DOHH2 (cell line): ENCODE results near the gene AMIGO3.

ENCODE experiments used
- H3F3A ChIP-seq: fragments of 200-600 bp; sonication (generic), shearing (Covaris generic); 2 replicates; pipeline ENCODE4 v1.6.0; 2016; ENCODE audit warnings: antibody characterized with exemption, mild to moderate bottlenecking; ENCODE audit not compliant: control insufficient read depth, insufficient read depth
- H3K27ac ChIP-seq: fragments of 200-600 bp; sonication (generic); 2 replicates; pipeline ENCODE4 v1.5.1; 2014; ENCODE audit warnings: low read depth, mild to moderate bottlenecking, low read length, moderate library complexity
- H3K27me3 ChIP-seq: fragments of 200-600 bp; sonication (generic); 2 replicates; pipeline ENCODE4 v1.6.1; 2014; ENCODE audit warnings: mild to moderate bottlenecking, low read length, mixed read lengths; ENCODE audit not compliant: control insufficient read depth
- H3K36me3 ChIP-seq: fragments of 200-600 bp; sonication (generic); 2 replicates; pipeline ENCODE4 v1.6.1; 2014; ENCODE audit warnings: mild to moderate bottlenecking, low read length, moderate library complexity, mixed read lengths; ENCODE audit not compliant: control insufficient read depth
- H3K4me1 ChIP-seq: fragments of 200-600 bp; sonication (generic); 2 replicates; pipeline ENCODE4 v1.6.1; 2014; ENCODE audit warnings: mild to moderate bottlenecking, low read length, mixed read lengths; ENCODE audit not compliant: control insufficient read depth
- H3K4me2 ChIP-seq: fragments of 200-600 bp; sonication (generic); 2 replicates; pipeline ENCODE4 v1.6.0; 2014; ENCODE audit warnings: mild to moderate bottlenecking, low read length, moderate library complexity
- H3K4me3 ChIP-seq: fragments of 200-600 bp; sonication (generic); 2 replicates; pipeline ENCODE4 v1.5.1; 2014; ENCODE audit warnings: mild to moderate bottlenecking, low read length, mixed read lengths
- H3K79me2 ChIP-seq: fragments of 200-600 bp; sonication (generic); 2 replicates; pipeline ENCODE4 v1.6.1; 2014; ENCODE audit warnings: mild to moderate bottlenecking, low read length, mixed read lengths; ENCODE audit not compliant: control insufficient read depth
- H3K9me2 ChIP-seq: fragments of 200-600 bp; sonication (generic); replicated peaks from 2 replicates; pipeline ENCODE4 v1.6.1; 2014; ENCODE audit warnings: mild to moderate bottlenecking, low read length, mixed read lengths; ENCODE audit not compliant: control insufficient read depth
- H3K9me3 ChIP-seq: fragments of 200-600 bp; sonication (generic); 2 replicates; pipeline ENCODE4 v1.6.1; 2014; ENCODE audit warnings: antibody characterized with exemption, low read length, mixed read lengths; ENCODE audit not compliant: control insufficient read depth, insufficient read depth
- H4K20me1 ChIP-seq: fragments of 200-600 bp; sonication (generic); 2 replicates; pipeline ENCODE4 v1.6.0; 2014; ENCODE audit warnings: low read depth, mild to moderate bottlenecking, antibody characterized with exemption, low read length, moderate library complexity; ENCODE audit not compliant: control insufficient read depth, insufficient read depth
- CTCF ChIP-seq: fragments of 200-600 bp; sonication (generic); IDR thresholded peaks from one replicate; pipeline ENCODE4 v1.5.1; 2014; ENCODE audit warnings: antibody characterized with exemption, mild to moderate bottlenecking, low read depth, low read length; ENCODE audit not compliant: poor library complexity, severe bottlenecking
- EZH2phosphoT487 ChIP-seq: fragments of 200-600 bp; sonication (generic); IDR thresholded peaks from 2 replicates; pipeline ENCODE4 v1.6.1; 2017; ENCODE audit warnings: borderline replicate concordance, mild to moderate bottlenecking, antibody characterized with exemption, low read length, moderate library complexity, mixed read lengths

AMIGO3 gene

DNA sequence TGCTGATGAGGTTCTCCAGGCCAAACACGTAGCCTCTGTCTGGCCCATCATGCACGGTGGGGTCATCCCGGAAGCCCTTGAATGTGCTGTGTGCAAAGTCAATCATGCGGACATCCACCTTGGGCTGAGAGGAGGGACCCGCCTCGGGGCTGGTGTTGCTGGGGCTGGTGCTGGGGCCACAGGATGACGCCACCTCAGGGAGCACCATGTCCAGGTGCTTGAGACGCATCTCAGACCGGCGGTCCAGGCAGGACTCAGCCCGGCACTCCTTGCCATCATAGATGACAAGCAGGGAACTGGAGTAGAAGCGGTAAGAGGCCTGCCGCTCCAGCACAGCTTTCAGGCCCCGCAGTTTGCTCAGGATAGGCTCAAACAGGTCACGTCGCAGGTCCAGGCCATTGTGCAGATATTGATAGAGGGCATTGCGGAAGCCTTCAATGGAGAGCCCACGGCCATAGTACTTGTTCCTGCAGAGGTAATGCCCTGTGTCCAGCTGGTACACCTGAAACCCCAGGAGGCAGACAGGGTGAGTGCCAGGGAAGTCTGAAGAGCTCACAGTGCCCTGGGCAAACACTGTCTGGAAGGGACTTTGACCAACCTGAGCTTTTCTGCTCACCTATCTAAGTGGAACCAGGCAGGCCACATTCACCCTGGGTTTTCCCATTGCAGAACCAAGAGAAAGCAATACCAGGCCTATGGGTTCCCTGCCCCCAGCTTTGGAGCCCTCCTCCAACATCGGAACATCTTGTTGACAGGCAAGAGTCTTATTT is 7.9 kb upstream of the AMIGO3 start:
- Histone ChIP-seq H3F3A (peaks cover 7% of the 10 kb centered on the region), H3K27me3 (no peaks in the 10 kb centered on the region), H3K4me3 (peak overlapping the region; percentile 61), H3K4me2 (peak overlapping the region; percentile 64), H3K79me2 (peaks cover 27% of the 10 kb centered on the region), H3K4me1 (peaks cover 48% of the 10 kb centered on the region), H4K20me1 (no peaks in the 10 kb centered on the region), H3K27ac (peak overlapping the region; percentile 81), H3K9me2 (no peaks in the 10 kb centered on the region), H3K36me3 (peaks cover 61% of the 10 kb centered on the region), H3K9me3 (no peaks in the 10 kb centered on the region)
- TF ChIP-seq EZH2phosphoT487 (no peak), CTCF (no peak)

GRCh38 chr3:49725906-49726681 is 6.6 kb upstream of the AMIGO3 start:
- no peaks in the 10 kb centered on the region for H3K27me3 ChIP-seq
- H3K36me3 ChIP-seq, result peaks cover 65% of the 10 kb centered on the region
- H3K4me2 ChIP-seq, result peak overlapping the region; percentile 64
- H3K79me2 ChIP-seq, result peaks cover 31% of the 10 kb centered on the region
- H3K4me3 ChIP-seq, result peak overlapping the region; percentile 61
- H3K9me3 ChIP-seq, result no peaks in the 10 kb centered on the region
- no peak for TF ChIP-seq EZH2phosphoT487
- peak overlapping the region; percentile 81 for H3K27ac ChIP-seq
- peaks cover 49% of the 10 kb centered on the region for H3K4me1 ChIP-seq
- H4K20me1 ChIP-seq, result no peaks in the 10 kb centered on the region
- H3K9me2 ChIP-seq, result no peaks in the 10 kb centered on the region
- peaks cover 7% of the 10 kb centered on the region for H3F3A ChIP-seq

GRCh38 chr3:49724586-49724985 is 5.1 kb upstream of the AMIGO3 start:
- Histone ChIP-seq H3K4me1 (peaks cover 53% of the 10 kb centered on the region), H3F3A (peaks cover 7% of the 10 kb centered on the region)

More at GRCh38 chr3:49724586-49724985, 5.1 kb upstream of the AMIGO3 start:
- Histone ChIP-seq H3K27me3 (no peaks in the 10 kb centered on the region), H4K20me1 (no peaks in the 10 kb centered on the region), H3K4me3 (peak overlapping the region; percentile 90), H3K4me2 (peak overlapping the region; percentile 98), H3K9me2 (no peaks in the 10 kb centered on the region), H3K79me2 (peaks cover 31% of the 10 kb centered on the region), H3K36me3 (peaks cover 69% of the 10 kb centered on the region), H3K27ac (peak overlapping the region; percentile 81), H3K9me3 (no peaks in the 10 kb centered on the region)
- TF ChIP-seq CTCF, result no peak
- TF ChIP-seq EZH2phosphoT487, result no peak
